ENCODE data around the gene PEMT. TPM values are rescaled to one million over a fixed set of nuclear protein-coding genes. Genes with fewer than 3 reads are reported as not detected.

PEMT gene
- total RNA-seq, 1 donor from 2014 or later: 690 TPM

GRCh38 chr17:17542906-17543635 lies 48.4 kb downstream of the PEMT start:
- Histone ChIP-seq H3K4me1 (peaks cover 0 to 32% of the 10 kb centered on the region in 2 donors), H3K9me3 (no peaks in the 10 kb centered on the region), H3K27ac (no peak overlapping the region), H3K4me3 (no peak overlapping the region), H3K36me3 (no peaks in the 10 kb centered on the region), H3K27me3 (no peaks in the 10 kb centered on the region)
- DNase-seq (ENCODE audit: low spot score in 2 of 2): no peak
- intact Hi-C loops (cut with DNase I): no loop called here
- TF ChIP-seq, protein P1, sequence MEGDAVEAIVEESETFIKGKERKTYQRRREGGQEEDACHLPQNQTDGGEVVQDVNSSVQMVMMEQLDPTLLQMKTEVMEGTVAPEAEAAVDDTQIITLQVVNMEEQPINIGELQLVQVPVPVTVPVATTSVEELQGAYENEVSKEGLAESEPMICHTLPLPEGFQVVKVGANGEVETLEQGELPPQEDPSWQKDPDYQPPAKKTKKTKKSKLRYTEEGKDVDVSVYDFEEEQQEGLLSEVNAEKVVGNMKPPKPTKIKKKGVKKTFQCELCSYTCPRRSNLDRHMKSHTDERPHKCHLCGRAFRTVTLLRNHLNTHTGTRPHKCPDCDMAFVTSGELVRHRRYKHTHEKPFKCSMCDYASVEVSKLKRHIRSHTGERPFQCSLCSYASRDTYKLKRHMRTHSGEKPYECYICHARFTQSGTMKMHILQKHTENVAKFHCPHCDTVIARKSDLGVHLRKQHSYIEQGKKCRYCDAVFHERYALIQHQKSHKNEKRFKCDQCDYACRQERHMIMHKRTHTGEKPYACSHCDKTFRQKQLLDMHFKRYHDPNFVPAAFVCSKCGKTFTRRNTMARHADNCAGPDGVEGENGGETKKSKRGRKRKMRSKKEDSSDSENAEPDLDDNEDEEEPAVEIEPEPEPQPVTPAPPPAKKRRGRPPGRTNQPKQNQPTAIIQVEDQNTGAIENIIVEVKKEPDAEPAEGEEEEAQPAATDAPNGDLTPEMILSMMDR (IDR thresholded peaks at IDR 0.05): no peak

GRCh38 chr17:17541640-17542001 lies 49.9 kb downstream of the PEMT start:
- no peaks in the 10 kb centered on the region for H3K9me3 ChIP-seq
- TF ChIP-seq, protein P1 (IDR thresholded peaks at IDR 0.05): no peak
- no peak overlapping the region for H3K4me3 ChIP-seq
- no peaks in the 10 kb centered on the region for H3K27me3 ChIP-seq
- intact Hi-C loops (cut with DNase I): no loop called here
- no peak for DNase-seq (ENCODE audit: low spot score in 2 of 2)
- H3K4me1 ChIP-seq: peaks cover 0 to 34% of the 10 kb centered on the region in 2 donors
- no peak overlapping the region for H3K27ac ChIP-seq
- H3K36me3 ChIP-seq: no peaks in the 10 kb centered on the region

DNA sequence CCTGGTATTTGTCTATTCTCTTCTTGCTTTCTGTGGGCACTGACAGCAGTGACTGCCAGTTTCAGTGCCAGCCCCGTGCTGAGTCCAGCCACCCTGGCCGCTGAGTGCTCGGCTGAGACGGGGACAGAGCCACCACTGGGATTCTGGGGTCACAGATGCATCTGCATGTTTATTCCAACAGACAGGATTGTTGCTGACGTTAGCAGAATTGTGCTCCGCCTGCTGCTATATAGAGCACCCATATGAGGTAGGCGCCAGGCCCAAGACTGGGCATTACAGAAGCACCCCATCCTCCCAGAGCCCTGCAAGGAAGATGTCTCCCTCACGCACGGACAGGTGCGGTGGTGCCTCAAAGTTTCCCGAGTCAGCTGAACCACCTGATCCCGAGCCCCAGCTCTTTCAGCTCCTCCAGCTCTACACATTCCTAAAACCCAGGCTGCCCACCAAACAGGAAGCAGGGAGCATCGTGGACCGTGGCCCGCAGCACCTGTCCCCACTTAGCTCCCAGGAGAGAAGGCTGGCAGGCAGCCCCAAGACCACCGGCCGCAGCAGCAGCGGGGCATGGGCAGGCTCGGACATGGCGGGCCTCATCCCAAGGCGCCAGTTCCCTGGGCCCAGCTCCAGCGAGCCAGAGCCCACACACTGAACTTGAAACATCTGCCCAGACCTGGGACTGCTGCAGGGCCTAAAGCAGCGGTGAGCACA lies 50.4 kb downstream of the PEMT start:
- Histone ChIP-seq H3K36me3 (no peaks in the 10 kb centered on the region), H3K9me3 (no peaks in the 10 kb centered on the region), H3K4me1 (peaks cover 0 to 34% of the 10 kb centered on the region in 2 donors), H3K27ac (no peak overlapping the region), H3K4me3 (no peak overlapping the region), H3K27me3 (no peaks in the 10 kb centered on the region)
- no peak for DNase-seq (ENCODE audit: low spot score in 2 of 2)
- intact Hi-C loops (cut with DNase I): no loop called here
- TF ChIP-seq, protein P1 (IDR thresholded peaks at IDR 0.05): no peak

DNA sequence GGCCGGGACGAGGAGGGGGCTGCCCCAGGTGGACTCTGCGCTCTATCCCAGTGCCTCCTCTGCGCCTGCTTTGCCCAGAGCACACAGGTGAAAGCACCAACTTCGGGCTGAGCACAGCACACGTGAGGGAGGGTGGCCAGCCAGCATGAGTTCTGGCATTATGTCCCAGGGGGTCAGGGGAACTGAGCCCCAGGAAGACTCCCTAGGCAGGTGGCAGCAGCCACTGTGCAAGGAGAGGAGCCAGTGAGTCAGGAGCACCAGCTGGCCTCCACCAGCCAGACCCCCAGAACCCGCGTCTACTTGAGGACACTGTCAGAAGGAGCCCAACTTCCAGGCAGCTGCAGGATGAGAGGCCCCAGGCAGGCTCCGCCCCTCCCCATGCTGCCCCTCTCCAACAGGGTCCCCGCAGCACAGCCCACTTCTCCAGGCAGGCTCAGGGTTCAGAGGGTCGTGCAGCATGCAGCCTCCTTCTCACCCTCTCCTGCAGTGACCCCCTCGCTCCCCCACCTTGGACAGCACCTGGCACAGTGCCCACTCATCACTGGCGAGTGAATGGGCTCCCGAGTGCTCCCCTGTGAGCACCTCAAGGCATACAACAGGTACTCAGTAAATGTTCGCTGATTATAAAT lies 51.1 kb downstream of the PEMT start:
- no peaks in the 10 kb centered on the region for H3K27me3 ChIP-seq
- TF ChIP-seq, protein P1 (IDR thresholded peaks at IDR 0.05): no peak
- intact Hi-C loops (cut with DNase I): no loop called here
- no peaks in the 10 kb centered on the region for H3K9me3 ChIP-seq
- H3K4me3 ChIP-seq: no peak overlapping the region
- H3K4me1 ChIP-seq: peaks cover 0 to 29% of the 10 kb centered on the region in 2 donors
- no peak overlapping the region for H3K27ac ChIP-seq
- H3K36me3 ChIP-seq: no peaks in the 10 kb centered on the region
- no peak for DNase-seq (ENCODE audit: low spot score in 2 of 2)

DNA sequence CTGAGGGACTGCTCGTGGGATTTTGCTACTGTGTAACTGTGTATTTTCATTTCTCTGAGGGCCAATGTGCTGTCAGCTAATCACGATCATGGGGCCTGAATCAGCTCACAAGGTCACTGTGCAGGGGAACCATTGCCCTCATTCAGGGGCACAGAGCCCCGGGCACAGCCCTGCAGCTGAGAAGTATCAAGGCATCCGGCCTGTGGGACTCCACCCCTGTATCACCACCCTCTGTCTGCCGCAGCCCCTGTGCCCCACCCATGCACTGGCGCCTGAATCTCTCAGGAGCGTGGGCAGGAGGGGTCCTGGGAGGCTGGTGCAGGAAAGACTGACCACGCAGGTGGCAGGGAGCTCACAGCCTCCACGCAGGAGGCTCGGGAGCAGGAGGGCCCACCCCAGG lies 51.9 kb downstream of the PEMT start:
- Histone ChIP-seq H3K9me3 (no peaks in the 10 kb centered on the region), H3K4me1 (peaks cover 0 to 23% of the 10 kb centered on the region in 2 donors), H3K27ac (no peak overlapping the region), H3K27me3 (no peaks in the 10 kb centered on the region), H3K4me3 (no peak overlapping the region), H3K36me3 (no peaks in the 10 kb centered on the region)
- TF ChIP-seq, protein P1 (IDR thresholded peaks at IDR 0.05): no peak
- no peak for DNase-seq (ENCODE audit: low spot score in 2 of 2)
- intact Hi-C loops (cut with DNase I): loop anchor here (5.0 kb wide), 1 partner anchor 42 kb away; the partner anchor contains the start of gene RASD1
